ENCODE measurements around the gene ATP1A4.
"Not testable (repeated sequence)": the region's sequence is repeated elsewhere in the genome, so short reads cannot be mapped to it uniquely, and the experiment has no call there.

ATP1A4 gene

DNA sequence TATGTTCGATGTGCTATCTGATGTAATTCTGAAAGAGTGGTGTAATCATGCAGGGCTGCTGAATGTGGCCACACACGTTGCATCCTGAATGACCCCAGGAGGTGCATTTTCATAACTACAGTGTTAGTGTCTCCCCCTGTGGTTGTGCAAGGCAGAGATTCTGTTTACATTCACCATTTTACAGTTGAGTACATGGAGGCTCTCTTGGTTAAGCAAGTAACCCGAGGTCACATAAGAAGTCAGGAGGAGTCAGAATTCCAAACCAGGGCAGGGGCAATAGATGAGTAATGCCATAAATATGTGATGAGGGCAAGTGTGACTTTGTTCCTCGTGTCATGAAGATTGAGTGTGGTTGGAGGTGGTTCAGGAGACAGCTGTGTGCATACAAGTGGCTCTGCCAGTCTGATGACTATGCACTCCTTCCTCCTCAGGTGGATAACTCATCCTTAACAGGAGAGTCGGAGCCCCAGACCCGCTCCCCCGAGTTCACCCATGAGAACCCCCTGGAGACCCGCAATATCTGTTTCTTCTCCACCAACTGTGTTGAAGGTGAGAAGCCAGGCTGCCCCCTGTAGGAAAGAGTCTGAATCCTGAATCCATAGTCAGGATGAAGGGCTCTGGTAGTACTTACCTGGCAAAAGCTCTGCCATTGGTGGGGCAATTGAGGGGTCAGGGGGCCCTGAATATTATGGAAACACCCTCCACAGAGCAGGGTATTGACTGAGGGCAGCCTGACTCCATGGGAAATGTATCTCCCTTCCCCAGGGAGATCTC is 26.5 kb upstream of the ATP1A4 start:
- no peak for DNase-seq

DNA sequence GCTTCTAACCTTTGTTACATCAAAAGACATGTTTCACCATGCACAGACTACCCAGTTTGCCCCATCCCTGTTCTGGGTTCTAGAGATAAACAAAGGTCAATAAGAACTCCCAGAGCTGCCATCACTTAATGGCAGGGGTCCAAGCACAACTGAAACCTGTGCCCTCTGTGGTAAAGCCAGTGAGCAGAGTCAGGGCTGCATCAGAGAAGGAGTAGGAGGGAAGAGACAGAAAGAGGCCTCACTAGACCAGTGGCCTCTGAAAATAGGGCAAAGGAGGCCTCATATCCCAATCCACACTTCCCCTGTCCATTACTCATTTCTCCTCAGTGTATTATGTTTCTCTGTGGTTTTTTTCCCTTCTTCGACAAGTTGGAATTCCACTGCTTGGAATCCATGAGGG is 25.7 kb upstream of the ATP1A4 start:
- DNase-seq: no peak

DNA sequence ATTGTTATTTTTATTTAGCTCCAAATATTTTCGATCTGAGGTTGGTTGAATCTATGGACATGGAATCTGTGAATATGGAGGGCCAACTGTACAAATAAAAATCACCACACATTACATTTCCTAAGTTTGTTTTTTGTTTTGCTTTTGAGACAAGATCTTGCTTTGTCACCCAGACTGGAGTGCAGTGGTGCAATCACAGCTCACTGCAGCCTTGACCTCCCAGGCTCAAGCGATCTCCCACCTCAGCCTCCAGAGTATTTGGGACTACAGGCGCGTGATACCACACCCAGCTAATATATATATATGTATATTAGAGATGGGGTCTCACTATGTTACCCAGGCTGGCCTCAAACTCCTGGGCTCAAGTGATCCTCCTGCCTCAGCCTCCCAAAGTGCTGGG is 25.1 kb upstream of the ATP1A4 start:
- not testable (repeated sequence) for DNase-seq

DNA sequence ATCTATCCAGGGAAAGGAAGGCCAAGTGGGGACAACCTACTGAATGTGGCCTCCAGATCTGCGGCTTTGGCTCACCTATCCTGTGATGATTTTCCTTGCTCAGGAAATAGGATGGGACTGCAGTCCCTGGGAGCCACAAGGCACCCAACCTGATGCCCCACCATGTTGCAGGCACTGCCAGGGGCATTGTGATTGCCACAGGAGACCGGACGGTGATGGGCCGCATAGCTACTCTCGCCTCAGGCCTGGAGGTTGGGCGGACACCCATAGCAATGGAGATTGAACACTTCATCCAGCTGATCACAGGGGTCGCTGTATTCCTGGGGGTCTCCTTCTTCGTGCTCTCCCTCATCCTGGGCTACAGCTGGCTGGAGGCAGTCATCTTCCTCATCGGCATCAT is 24.0 kb upstream of the ATP1A4 start:
- no peak for DNase-seq

DNA sequence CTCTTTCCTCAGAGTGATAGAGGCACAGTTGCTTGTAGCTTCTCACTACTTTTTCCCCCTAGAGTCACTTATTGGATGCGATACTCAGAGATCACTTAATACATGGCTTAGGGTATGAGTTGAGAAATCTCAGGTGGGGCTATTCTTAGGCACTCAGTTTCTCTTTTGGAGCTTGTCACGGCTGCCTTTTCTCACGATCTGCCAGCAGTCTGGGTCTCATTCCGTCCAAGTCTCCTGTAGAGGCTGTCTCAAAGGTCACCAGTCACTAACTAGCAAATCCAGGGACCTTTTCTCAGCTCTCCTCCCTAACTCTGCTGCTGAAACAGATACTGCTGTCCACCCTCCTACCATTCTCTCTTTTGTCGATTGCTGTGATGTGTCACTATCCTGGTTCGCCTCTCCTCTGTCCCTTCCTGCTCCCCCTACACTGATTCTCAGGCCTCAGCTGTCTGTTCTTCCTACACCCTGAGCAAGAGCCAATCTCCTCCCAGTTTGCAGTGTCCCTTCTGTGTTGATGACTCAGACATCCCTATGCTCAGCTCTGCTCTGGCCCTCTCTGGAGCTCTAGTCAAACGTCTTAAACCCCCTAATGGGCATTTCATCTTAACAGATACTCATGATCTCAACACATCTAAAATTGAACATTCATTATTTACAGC is 23.4 kb upstream of the ATP1A4 start:
- DNase-seq: no peak

DNA sequence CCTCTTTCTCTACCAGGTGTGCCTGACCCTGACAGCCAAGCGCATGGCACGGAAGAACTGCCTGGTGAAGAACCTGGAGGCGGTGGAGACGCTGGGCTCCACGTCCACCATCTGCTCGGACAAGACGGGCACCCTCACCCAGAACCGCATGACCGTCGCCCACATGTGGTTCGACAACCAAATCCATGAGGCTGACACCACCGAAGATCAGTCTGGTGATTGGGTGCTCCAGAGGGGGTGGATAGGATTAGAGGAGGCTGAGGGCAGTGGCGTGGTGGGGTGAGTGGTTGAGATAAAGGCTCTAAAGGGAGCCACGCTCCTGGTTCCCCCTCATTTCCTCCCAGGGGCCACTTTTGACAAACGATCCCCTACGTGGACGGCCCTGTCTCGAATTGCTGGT is 22.8 kb upstream of the ATP1A4 start:
- no peak for DNase-seq

DNA sequence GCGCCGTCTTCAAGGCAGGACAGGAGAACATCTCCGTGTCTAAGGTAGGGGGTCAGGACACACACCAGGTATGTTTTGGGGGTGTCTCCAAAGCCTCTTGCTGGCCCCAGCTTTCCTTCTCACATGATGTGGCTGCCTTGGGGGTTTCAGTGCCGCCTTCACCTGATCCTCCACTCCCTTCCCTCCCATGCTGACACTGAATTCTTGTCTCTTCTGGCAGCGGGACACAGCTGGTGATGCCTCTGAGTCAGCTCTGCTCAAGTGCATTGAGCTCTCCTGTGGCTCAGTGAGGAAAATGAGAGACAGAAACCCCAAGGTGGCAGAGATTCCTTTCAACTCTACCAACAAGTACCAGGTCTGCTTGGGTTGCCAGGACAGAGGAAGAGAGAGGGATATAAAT is 22.4 kb upstream of the ATP1A4 start:
- no peak for DNase-seq

DNA sequence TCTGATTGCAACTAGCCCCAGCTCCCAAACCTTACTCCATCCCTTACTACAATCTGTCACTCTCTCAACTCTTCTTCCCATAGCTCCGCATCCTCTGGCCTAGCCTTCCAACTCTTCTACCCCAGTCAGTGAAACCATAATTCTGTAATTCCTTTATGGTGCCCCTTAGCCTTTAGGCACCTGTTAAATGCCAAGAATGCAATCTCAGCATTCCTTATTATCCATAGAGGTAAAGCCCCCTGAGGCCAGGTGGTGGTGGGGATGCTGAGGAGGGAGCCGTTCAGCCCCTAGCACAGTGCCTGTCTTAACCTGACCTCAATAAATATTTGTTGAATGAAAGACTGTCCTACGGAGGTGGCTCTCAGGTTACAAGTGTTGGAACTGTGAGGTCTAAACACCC is 21.8 kb upstream of the ATP1A4 start:
- no peak for DNase-seq

DNA sequence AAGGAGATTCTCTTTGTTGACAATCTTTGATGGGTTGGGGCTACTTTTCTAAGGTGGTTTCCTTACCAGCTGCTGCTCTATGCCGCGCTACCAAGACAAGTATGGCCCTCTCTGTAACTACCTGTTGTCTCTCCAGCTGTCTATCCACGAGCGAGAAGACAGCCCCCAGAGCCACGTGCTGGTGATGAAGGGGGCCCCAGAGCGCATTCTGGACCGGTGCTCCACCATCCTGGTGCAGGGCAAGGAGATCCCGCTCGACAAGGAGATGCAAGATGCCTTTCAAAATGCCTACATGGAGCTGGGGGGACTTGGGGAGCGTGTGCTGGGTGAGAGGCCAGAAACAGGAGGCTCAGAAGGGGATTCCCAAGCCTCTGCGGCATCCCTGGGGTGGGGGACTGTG is 21.4 kb upstream of the ATP1A4 start:
- DNase-seq: no peak

DNA sequence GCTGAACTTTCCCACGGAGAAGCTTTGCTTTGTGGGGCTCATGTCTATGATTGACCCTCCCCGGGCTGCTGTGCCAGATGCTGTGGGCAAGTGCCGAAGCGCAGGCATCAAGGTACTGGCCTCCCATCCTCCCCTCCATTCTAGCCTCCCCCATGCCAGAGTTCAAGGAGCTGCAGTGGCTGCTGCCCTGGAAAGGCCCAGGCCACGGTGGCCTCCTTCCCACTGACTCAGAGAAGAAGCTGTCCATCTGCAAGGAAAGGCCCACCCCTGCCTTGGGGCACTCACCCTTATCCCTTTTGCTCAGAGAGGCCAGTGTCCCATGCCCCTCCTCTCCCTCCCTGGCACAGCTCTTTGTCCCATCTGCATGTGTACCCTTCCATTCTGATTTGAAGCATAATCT is 20.9 kb upstream of the ATP1A4 start:
- DNase-seq: no peak

DNA sequence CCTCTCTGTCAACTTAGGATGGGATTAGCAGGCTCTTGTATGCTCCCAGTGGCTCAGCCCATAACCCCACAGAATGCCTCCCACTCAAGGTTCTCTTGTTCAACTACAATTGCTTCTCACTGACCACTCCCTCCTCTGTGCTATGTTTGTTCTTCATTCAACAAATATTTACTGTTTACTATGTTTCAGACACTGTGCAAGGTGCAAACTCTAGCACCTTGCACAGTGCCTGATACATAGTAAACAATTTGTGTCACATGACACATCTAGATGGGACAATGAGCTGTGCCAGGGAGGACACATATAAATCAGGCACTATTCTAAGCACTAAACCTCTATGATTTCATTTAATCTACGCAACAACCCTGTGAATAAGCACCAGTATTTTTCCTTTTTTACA is 20.5 kb upstream of the ATP1A4 start:
- DNase-seq: no peak

DNA sequence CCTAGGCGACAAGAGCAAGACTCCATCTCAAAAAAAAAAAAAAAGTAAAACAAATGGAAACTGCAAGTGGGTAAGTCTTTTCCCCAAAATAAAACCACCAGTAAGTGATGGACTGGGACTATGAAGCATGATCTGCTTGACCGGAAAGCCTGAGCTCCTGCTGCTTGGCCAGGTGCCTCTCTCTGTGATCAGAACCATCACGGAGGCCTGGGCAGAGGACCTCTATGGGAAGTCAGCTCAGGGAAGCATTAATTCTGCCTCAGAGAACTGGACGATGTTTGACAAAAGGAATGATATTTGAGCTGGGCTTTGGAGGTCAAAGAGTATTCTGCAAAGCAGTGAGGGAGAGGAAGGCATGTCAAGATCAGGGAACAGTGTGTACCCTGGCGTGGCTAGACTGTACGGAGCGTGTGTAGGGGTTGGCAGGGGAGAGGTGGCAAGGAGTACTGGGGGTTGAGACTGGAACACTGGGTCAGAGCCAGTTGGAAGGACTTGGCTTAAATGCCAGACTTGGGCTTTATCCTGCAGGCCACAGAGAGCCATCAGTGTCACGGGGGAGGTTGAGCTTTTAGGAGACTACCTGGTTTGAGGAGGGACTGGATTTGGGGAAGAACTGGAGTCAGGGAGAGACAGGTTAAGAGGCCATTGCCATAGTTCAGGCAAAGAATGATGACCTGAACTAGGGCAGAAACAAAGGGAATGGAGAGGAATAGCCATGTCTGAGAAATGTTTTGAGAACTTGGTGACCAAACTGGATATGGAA is 19.4 kb upstream of the ATP1A4 start:
- DNase-seq: peak; percentile 38

DNA sequence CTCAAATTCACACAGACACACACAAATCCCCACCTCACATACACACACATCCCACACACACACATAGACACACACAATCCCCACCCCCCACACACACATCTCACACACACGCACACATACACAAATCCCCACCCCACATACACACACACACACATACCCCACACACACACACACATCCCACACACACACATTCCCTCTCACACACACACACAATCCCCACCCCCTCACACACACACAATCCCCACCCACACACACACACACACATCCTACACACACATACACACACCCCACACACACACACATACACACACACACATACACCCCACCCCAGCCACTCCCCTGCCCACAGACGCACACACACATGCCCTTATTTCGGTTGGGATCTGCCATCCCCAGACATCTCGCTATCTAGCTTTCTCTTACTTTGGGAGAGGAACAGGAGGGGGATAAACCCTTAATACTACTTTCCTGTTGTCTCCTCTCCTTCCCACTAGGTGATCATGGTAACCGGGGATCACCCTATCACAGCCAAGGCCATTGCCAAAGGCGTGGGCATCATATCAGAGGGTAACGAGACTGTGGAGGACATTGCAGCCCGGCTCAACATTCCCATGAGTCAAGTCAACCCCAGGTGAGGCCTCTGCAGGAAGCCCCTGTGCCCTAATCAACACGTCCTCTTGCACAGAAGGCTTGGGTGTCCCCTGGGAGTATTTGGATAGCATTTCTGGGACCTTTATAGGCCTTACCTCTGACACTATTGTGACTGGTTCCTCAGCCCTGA is 17.2 kb upstream of the ATP1A4 start:
- no peak for DNase-seq

DNA sequence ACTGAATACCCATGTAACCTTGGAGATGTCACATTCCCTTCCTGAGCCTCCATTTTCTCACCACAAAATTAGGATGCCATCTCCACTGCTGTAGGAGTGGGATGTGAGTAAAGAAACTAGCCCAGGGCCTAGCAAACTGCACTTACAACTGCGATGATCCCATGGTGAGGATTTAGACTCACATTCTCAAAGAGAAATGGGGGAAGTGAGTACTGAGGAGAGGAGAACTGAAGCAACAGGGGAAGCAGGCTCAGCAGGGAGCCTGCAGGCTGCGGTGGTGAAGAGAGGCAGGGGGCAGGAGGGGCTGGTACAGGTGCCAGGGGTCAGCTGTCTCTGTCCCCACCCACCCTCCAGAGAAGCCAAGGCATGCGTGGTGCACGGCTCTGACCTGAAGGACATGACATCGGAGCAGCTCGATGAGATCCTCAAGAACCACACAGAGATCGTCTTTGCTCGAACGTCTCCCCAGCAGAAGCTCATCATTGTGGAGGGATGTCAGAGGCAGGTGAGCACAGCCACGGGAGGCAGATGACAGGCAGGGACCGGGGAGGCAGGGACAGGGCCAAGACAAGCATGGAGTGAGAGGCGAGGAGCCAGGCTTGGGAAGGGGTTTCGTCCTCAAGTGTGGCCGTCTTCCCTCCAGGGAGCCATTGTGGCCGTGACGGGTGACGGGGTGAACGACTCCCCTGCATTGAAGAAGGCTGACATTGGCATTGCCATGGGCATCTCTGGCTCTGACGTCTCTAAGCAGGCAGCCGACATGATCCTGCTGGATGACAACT is 16.4 kb upstream of the ATP1A4 start:
- no peak for DNase-seq

DNA sequence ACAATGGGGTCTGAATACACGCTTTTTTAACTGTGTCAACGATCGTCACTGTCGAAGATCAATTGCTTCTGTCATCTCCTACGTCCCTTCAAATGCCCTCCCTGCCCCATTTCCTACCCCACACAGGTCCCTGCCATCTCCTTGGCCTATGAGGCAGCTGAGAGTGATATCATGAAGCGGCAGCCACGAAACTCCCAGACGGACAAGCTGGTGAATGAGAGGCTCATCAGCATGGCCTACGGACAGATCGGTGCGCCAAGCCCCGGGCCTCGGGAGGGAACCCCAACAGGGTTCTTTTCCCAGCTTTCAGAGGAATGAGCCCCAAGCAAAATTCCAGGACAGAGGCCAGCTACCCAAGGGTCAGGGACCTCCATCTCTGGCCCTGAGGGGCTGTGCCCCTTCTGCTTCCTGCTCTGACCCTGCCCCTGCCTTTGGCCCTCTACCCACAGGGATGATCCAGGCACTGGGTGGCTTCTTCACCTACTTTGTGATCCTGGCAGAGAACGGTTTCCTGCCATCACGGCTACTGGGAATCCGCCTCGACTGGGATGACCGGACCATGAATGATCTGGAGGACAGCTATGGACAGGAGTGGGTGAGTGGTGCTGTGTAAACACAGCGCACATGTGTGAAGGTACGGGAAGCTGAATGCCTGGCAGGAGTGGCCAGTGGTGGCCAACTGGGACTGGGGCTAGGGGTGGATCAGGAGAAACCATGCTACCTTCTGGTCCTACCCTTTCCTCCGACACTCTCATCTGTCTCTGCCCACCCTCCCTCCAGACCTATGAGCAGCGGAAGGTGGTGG is 15.1 kb upstream of the ATP1A4 start:
- no peak for DNase-seq

DNA sequence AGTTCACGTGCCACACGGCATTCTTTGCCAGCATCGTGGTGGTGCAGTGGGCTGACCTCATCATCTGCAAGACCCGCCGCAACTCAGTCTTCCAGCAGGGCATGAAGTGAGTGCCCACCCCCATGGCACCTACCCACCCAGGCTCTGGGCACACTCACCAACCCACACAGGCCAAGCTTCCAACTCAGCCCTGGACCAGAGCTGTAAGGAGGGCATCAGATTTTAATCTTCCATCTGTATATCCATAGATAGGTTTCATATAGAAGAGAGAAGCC is 14.5 kb upstream of the ATP1A4 start:
- no peak for DNase-seq

DNA sequence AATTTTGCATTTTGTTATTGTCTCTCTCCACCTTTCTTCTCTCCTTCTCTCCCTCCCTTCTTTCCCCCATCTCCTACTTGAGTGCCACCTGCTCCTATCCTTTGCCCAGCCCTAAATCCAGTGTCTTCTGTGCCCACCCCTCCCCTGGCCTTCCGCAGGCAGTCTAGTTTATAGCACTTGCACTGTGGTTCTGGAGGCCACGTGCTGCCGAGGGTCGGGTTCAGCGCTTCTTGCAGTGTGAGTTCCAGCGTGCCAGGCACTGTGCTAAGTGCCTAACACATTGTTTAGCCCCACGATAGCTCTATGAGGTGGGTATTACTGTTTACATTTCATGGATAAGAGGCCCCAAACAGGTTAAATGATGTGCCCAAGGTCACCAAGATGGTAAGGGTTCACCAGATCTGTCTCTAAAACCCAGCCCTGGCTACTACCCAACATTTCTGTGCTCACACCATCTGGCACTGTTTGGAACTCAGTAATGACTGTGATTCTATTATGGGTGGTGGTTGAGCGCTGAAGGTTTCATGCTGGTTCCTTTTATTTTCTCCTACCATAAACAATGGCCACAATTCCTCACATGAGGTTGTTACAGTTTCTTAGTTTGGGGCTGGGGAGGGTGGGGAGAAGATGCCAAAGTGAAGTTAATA is 14.1 kb upstream of the ATP1A4 start:
- no peak for DNase-seq

DNA sequence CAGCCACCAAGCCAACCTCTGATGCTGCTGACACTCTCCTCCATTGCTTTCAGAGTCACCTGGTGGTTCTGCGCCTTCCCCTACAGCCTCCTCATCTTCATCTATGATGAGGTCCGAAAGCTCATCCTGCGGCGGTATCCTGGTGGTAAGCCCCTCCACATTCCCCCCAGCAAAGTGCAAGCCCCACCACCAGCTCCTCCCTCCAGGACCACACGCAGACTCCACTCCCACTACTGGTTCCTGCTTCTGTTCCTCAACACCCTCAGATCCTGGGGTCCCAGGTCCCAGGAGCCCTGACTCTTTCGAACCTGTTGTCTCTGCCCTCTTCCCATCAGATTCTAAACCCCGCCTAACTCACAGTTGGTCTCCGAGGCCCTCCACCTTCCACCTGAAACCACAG is 11.6 kb upstream of the ATP1A4 start:
- no peak for DNase-seq

DNA sequence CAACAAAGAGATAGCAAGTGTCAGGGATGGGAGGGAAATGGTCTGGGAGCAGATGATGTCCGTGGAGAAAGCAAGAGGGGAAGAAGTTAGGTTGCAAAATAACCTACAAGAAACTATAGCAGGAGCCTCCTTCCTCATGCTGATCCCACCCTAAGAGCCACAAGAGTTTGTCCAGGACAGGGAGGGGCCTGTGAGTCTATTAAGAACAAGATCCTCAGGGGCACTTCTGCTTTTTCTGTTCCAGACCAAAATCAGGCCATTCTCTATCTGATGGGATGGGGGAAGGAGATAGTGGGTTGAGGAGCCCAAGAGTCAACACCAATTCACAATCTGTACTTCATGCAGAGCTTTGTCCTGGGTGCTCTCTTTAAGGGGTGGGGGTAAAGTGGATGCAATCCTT is 7.7 kb upstream of the ATP1A4 start:
- no peak for DNase-seq

DNA sequence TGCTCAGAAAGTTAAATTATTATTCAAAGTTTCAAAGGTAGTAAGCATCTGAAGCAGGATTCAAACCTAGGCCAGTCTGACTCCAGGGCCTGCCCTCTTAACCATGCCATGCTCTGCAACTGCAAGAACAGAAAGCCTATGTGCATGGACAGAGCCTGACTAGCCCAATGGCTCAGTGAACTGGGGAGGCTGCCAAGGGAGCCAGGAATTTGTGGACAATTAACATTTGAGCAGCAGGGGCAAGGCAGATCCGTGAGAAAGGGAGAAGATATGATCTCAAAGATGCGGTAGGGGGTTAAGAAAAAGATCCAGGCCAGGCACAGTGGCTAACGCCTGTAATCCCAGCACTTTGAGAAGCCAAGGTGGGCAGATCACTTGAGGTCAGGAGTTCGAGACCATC is 6.5 kb upstream of the ATP1A4 start:
- DNase-seq: no peak

DNA sequence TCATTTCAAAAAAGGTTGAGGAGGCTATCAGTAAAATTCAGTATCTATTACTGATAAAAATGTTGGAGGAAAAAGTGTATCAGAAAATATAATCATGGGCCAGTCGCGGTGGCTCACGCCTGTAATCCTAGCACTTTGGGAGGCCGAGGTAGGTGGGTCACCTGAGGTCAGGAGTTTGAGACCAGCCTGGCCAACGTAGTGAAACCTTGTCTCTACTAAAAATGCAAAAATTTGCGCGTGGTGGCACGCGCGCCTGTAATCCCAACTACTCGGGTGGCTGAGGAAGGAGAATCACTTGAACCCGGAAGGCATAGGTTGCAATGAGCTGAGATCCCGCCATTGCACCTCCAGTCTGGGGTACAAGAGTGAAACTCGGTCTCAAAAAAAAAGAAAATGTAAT is 5.3 kb upstream of the ATP1A4 start:
- no peak for DNase-seq
